ENCODE measurements around the gene TASOR.
A peak's percentile ranks its signal among the peaks of the same experiment; 100 is the strongest.
"Not testable (repeated sequence)": the region's sequence is repeated elsewhere in the genome, so short reads cannot be mapped to it uniquely, and the experiment has no call there.

The TASOR gene

DNA sequence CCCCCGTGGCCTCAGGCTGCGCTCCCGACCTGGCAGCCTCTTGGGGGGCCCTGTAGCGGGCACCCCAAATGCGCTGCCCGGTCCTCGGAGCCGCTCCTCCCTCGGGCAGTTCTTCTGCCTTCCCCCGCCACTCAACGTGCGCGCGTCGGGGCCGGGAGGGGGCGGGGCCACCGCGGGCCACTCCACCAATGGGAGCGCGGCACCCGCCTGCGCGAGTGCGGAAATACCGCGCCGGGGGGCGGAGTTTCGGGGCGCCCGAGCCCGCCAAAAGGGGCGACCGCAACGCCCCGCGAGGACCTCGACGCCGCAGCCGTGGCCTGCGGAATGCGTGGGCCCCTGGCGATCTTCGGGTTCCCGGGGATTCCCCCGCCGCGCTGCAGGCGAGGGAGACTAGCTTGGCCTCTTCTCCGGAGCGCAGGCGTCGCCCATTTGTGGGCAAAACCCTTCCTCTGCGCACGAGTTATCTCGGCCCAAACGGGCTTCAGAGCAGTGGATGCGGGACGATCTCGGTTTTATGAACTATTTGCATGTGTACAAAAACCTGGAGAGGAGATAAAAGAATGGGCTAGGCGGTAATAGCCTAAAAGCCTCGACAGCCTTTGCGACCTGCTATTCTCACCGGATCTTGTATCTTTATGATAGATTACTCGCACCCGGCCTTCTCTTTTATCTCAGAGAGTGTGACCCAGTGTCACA lies at the start of gene TASOR:
TASOR (minus strand) TSS at position 144 of the 696 bp plus-strand sequence. CDS start 259 bp downstream, outside the sequence.
- peak; percentile 2 for DNase-seq

GRCh38 chr3:56732109-56732508 lies 49.0 kb upstream of the TASOR start:
- no peak for DNase-seq

GRCh38 chr3:56725175-56725574 lies 42.1 kb upstream of the TASOR start:
- DNase-seq, result no peak

DNA sequence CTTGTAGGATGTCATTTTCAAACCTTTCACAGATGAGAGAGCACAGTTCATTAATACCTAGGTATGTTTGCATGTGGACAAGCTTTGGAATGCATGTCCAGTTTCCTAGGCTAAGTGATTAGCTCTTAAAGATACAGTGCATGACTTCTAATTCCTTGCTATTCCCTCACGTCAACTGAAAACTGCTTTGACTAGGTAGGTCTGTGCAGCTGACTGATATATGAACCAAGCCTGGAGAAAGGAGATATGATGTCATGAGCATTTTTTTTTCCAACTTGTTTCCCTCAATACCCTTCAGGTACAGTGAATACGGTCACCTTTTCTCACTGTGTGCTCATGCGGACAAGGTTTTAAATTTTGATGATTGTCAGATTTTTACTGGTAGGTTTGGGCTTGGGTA lies 41.6 kb upstream of the TASOR start:
- no peak for DNase-seq

- DNase-seq, result no peak
Observed at GRCh38 chr3:56720849-56721248, 37.8 kb upstream of the TASOR start.

DNA sequence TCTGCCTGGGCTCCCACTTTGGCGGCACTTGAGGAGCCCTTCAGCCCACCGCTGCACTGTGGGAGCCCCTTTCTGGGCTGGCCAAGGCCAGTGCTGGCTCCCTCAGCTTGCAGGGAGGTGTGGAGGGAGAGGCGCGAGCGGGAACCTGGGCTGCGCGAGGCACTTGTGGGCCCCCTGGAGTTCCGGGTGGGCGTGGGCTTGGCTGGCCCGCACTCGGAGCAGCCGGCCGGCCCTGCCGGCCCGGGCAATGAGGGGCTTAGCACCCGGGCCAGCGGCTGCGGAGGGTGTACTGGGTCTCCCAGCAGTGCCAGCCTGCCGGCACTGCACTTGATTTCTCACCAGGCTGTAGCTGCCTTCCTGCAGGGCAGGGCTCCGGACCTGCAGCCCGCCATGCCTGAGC lies 35.7 kb upstream of the TASOR start:
- not testable (repeated sequence) for DNase-seq

DNA sequence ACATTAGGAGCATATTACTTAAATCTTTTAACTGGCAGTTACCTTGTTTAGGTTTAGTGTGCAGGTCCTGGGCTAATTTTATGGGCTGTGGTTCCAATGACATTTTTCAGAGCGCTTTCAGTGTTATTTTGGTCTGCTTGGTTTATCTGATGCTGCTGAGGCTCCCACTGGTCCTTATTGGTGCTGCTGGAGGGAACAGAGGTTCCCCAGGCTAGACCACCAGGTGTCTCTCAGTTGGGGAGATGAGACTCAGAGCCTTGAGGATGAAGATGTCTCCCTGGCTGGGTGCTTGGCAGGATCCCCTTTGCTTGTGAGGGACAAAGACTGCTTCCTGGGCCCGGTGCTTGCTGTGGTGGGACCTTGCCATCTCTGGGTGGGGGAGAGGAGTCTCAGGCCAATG lies 28.3 kb upstream of the TASOR start:
- DNase-seq, result no peak

DNA sequence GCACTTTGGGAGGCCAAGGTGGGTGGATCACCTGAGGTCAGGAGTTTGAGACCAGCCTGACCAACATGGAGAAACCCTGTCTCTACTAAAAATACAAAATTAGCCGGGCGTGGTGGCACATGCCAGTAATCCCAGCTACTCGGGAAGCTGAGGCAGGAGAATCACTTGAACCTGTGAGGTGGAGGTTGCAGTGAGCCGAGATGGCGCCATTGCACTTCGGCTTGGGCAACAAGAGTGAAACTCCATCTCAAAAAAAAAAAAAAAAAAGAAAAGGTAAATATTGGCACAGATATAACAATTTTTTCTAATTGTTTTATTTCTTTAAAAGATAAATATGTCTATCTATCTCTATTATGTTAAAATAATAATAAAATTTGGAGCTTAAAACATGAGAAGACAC lies 24.3 kb upstream of the TASOR start:
- DNase-seq, result not testable (repeated sequence)

DNA sequence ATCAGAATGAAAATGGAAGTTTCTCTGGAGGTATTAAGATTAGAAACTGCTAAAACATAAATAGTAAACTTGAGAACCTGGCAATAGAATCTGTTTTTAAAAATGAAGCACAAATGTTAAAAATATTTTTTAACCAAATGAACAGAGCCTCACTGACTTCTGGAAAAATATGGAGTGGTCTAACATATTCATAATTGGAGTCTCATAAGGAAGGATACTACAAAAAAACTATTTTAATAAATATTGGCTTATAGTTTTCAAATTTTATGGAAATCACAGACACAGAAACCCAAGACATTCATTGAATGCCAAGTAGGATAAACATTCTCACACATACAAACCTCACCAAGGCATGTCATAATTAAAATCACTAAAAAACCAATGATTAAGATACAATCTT lies 23.6 kb upstream of the TASOR start:
- DNase-seq, result no peak

DNA sequence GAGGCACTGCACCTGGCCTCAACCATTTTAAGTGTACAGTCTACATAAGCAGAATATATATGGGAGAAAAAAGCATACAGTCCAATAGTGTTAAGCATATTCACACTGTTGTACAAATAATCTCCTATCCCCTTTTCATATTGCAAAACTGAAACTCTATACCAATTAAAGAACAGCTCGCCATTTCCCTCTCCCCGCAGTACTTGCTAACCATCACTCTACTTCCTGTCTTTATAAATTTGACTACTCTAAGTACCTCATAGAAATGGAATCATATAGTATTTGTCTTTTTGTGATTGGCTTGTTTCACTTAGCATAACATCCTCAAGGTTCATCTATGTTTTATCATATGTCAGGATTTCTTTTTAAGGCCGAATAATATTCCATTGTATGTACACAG lies 21.6 kb upstream of the TASOR start:
- no peak for DNase-seq

- DNase-seq, result peak; percentile 12
Observed at GRCh38 chr3:56702490-56703315, 19.6 kb upstream of the TASOR start.

- DNase-seq, result no peak
Observed at GRCh38 chr3:56700151-56700550, 17.1 kb upstream of the TASOR start.

DNA sequence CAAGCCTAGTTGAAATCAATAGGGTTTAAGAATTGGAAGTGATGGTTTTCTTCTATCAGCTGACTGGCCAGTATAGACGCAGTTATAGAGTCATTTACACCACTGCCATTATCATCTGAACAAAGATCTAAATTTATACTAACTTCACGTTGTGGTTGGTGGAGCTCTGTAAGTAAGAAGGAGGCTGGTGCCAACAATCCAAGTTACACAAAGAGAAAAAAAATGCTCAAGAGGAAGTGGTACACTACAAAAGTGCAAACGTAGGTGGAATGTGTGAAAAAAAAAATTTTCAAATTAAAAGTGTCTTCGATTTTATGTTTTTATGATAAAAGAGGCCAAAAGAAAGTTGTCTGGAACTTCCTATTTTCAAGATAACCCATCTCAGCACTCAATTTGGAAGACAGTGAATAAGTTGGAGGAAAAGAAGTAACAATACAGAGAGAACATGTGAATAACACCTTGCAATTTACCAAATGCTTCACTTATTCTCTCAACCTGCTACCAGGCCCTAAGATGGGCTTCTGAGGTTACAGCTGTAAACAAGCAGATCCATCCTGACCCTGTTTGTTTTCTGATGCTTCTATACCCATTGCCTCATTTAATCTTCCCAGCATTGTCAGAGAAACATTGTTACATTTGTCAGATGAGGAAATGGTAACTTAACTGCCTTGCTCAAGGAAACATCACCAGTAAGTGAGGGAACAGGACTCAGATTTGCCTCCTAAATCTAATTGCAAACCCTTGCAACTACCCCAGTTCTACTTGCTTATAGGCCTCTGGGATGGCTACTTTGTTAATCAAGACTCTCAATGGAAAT lies 12.0 kb upstream of the TASOR start:
- DNase-seq, result no peak

DNA sequence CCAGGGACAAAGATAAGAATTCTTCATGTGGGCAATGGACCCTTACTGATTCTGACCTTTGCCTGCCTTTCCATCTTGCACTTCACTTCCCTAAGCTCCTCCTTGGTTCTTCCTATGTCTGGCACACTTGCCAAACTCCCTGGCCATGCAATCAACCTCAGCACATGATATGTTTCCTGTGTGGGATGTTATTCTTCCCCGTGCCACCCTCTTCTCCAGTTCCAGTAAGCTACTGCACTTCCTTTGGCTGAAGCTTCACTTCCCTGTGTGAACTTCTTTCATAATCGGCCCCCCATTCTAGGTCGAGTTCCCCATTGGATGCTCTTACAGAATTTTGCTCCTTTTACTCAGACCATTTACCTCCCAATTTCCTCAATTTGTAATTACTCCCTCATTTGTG lies 10.7 kb upstream of the TASOR start:
- no peak for DNase-seq

DNA sequence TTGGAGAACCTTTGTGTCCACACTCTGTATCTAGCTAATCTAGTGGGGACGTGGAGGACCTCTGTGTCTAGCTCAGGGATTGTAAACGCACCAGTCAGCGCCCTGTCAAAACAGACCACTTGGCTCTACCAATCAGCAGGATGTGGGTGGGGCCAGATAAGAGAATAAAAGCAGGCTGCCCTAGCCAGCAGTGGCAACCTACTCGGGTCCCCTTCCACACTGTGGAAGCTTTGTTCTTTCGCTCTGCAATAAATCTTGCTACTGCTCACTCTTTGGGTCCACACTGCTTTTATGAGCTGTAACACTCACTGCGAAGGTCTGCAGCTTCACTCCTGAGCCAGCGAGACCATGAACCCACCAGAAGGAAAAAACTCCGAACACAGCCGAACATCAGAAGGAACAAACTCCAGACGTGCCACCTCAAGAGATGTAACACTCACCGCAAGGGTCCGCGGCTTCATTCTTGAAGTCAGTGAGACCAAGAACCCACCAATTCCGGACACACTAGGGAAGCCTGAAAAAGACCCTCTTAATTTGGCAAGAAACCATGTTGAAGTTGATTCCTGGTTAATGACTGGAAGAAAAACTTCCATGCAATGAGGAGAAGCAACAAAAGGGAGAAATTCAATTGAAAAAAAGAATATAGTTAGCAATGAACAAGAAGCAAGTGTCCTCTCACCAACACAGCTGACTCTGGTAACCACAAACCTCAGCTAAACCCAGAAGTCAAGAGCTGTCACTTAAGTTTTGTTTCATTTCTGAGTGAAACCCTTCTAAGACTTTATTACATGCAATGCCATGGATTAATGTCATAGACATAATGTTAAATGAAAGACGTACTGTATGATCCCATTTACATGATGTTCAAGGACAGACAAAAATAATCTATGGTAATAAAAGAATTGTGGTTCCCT lies 9.7 kb upstream of the TASOR start:
- DNase-seq, result not testable (repeated sequence)

GRCh38 chr3:56692001-56692365 lies 8.9 kb upstream of the TASOR start:
- not testable (repeated sequence) for DNase-seq

DNA sequence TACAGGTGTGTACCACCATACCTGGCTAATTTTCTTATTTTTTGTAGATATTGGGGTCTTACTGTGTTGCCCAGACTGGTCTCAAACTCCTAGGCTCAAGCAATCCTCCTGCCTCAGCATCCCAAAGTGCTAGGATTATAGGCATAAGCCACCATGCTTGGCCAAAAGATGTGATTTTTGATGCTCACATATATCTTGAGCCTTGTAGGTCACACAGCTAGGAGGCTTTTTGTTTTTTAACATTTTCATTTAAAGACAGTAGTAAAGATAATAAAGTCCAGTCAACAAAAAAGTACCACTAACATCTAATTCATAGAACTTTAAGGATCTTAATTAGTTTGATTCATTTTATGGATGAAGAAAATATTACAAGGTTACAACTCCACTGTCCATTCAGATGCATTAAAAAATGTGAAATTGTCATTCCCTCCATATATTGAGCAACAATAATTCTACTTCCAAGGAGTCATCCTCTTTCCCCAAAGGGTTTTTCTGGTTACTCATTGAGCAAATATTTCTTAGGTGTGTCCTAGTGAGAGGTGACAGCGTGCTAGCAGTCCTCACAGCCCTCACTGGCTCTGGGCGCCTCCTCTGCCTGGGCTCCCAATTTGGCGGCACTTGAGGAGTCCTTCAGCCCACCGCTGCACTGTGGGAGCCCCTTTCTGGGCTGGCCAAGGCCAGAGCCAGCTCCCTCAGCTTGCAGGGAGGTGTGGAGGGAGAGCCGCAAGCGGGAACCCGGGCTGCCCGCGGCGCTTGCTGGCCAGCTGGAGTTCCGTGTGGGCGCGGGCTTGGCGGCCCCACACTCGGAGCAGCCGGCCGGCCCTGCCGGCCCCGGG lies 8.3 kb upstream of the TASOR start:
- no peak for DNase-seq

- no peak for DNase-seq
Observed at GRCh38 chr3:56689303-56689702, 6.2 kb upstream of the TASOR start.

GRCh38 chr3:56688191-56688590 lies 5.1 kb upstream of the TASOR start:
- DNase-seq, result no peak

DNA sequence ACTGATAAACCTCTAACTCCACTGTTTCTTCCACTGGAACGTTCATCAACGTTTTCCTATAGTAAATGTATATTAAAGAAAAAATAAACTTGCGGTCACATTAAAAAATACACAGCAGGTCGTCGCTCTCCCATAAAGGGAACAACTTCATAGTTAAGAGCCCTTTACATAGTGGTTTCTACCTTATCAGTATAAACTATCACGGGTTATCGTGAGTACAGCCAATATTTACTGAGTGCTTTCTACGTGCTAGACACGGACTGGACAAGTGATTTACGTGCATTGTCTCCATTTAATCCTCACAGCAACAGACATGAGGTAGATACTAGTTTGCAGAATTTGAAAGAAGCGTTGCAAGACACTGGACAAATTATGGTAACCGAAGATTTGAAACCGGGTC lies 964 bp upstream of the TASOR start:
- no peak for DNase-seq

DNA sequence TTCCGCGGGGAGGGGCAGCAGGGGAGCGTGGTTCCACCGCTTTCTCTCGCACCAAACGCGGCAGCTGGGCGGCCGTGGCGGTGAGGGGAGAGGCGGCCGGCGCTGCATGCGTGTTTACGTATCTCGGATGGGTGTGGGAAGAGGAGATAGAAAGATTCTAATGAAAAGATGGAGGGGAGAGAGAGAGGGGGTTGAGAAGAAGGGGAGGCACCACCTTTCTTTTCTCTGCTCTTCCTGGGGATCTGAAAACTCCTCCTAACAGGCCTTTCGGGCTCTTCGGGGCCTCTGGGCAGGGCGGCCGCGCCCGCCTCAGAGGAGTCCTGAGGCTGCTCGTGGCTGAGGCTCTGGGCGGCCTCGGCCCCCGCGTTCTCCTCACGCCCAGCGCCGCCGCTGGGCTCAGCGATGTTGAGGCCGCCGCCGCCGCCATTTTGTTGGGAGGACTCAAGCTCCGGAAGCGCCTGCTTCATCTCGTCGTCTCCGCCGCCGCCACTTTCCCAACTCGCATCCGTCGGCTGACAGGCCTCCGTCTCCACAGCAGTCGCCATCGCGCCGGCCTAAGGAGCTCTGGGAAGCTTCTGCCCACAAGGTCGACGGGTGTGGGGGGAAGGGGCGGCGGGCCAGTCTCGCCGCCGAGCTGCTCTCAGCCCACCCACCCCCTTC lies 473 bp downstream of the TASOR start:
- no peak for DNase-seq
